GM21360 (cell line): Measurements from ENCODE around the gene PPME1.

Experiments used
- ATAC-seq: cut with Tn5 transposase; IDR thresholded peaks from one replicate; pipeline ENCODE4 v1.9.1; 2021; ENCODE audit warnings: mild to moderate bottlenecking, moderate library complexity; ENCODE audit not compliant: unreplicated experiment

The PPME1 gene

GRCh38 chr11:74157169-74157568, 13.9 kb upstream of the PPME1 start:
- ATAC-seq: no peak

DNA sequence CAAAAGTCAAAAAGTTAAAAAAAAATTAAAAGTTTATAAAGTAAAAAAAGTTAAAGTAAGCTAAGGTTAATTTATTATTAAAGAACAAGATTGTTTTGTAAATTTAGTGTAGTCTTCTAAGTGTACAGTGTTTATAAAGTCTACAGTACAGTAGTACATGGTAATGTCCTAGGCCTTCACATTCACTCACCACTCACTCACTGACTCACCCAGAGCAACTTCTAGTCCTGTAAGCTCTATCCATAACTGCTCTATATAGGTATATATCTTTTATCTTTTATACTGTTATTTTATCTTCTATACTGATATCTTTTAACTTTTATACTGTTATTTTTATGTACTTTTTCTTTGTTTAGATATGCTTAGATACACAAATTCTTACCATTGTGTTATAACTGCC, 11.4 kb upstream of the PPME1 start:
- ATAC-seq: no peak

DNA sequence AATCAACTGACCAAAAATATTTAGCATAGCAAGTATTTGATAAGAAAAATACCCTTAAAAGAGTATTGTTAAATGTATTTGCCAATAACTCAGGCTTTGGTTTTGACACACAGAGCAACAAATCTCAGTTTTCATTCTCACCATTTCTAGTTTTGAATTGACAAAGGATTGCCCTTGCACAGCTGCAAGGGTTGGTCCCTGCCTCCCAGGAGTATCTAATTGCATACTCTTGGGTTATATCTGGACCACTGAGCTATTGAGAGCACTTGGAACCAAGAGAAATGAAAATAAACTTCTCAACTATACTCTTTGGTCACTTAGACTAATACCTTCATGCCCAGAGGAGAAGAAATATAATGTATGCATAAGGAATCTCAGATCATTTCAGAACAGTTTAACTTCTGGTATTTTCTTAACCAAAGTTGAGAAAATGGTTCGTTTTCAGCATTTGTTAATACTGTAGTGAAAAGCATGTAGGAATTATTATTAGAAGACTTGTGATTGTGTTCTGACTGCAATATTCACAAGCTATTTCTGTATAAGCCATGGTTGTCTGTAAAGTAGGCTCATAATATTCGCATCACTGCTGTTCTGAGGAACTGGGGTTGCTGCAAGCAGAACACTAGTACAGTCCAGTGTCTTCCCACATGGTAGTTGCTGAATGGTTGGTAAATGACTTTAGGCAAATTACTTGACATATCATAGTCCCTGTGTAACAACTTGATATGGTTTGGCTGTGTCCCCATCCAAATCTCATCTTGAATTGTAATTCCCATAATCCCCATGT, 8.2 kb upstream of the PPME1 start:
- no peak for ATAC-seq

GRCh38 chr11:74168838-74169237, 2.3 kb upstream of the PPME1 start:
- no peak for ATAC-seq

DNA sequence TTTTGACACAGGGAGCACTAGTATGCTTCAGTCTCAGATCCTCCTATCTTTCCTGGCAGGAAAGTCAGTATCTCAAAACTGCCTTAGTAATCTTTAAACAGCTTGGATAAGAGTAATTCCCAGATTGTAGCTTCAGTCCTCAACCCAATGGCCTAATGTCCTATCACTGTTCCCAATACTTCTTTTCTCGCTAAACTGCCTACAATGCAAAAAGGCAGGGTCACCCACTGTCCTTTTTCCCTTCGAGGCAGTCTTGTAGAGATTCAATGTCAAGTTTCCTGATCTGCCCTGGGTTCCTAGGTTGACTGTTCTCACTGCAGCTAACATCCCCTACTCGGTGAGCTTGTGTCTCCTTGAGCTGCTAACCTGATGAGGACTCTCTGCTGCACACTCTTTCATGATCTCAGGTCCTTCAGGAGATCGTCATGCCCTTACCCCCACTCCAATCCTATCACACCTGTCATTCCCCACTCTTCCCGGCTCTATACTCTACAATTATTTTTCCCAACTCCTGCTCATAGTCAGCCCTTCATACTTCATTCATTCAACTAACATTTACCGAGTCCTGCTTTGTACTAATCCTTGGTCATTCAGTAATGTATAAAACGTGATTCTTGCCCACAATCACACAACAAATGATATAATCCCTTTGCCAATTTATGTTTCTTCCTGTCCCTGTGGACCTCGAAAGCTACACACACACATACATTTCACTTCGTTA, 1.2 kb upstream of the PPME1 start:
- no peak for ATAC-seq

DNA sequence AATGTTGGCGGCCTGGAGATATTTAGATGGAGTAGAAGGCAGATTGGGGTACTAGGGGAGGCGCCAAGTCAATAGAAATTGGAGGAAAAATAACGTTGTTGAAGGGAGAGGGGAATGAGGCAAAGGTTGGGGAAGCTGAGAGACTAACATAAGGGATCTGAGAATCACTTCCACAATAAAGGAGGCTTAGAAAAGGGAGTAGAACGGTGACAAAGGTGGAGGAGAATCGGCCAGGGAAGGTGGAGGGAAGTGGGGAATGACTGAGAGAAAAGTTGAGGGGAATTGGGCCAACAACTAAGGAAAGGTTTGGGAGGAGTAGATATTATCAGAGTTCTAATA, 510 bp downstream of the PPME1 start:
- ATAC-seq: no peak

DNA sequence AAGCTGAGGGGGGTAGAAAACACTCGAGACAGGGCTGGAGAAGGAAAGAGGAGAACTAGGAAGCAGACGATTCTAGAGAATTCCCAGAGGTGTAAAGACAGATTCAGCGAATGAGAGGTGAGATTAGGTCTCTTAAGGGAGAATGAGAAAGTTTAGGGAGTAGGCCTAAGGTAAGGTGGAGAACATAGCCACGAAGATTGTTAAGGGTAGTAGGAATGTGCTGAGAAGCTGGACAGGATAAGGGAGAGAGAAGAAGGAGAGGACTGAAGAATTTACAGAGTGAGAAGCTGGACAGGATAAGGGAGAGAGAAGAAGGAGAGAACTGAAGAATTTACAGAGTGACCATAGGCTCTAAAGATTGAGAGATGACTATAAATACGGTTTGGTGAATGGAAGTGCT, 908 bp downstream of the PPME1 start:
- ATAC-seq: no peak

GRCh38 chr11:74175920-74176319, 4.8 kb downstream of the PPME1 start:
- no peak for ATAC-seq

DNA sequence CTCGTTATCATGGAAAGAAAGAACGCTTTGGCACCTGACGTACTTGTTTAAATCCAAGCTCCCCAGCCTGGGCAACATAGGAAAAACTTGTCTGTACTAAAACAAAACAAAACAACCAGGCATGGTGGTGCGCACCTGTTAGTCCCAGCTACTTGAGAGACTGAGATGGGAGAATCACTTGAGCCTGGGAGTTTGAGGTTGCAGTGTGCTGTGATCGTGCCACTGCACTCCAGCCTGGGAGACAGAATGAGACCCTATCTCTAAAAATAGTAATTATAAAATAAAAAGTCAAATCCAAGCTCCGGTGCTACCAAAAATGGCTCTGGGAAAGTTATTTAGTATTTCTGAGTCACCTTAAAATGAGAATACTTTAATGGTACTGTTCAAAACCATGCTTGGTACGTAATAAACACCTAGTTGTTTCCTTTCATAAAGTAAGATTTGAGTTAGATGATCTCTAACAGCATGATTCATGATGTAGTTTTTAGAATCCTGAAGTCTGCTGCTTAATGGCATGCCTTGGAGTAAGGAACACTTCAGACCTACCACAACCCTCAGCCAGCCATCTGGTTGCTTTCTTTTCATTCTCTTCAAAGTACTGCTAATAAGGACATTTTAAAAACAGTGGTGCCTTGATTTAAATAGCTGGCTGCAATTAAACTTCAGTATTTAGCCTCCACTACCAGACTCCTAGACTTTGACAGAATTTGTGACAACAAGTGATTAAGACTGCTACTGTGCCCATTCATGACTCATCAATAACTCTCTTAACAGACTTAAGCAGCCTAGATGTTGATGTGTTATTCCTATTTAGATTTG, 8.4 kb downstream of the PPME1 start:
- ATAC-seq: no peak

GRCh38 chr11:74182635-74183034, 11.5 kb downstream of the PPME1 start:
- no peak for ATAC-seq

GRCh38 chr11:74185285-74185684, 14.2 kb downstream of the PPME1 start:
- no peak for ATAC-seq

DNA sequence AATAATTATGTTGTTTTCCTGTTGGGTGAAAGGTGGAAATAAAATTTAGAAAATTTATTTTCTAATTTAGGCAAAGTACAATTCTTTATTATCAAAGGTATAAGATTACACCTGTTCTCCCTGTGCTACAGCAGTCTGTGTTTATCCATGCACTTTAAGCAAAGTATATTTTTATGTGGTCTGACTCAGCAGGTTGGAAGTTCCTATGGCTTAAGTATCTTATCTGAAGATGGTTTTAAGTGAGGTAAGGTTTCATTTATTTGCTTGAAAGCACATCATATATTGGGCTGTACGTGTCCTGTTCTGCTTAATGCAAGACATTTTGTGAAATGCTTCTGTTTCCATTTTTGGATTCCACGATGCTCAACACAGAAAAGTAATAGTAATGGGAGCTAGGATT, 14.6 kb downstream of the PPME1 start:
- no peak for ATAC-seq

DNA sequence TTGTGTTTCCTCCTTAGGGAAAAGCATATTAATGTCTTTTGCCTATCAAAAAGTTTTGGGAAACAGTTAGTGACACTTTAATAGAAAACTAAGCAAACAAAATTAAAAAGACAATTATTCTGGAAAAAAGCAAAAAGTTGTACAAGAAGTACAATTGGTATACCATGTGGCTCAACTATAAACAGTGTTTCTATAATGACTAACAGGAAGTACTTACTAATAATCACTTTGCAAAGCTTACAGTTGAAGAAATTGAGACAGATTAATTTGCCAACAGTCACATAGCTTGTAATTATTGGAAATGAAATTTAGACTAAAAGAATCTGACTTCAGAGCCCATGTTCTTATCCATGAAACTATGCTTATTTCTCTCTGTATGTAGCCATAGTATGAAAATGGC, 24.7 kb downstream of the PPME1 start:
- ATAC-seq: no peak

DNA sequence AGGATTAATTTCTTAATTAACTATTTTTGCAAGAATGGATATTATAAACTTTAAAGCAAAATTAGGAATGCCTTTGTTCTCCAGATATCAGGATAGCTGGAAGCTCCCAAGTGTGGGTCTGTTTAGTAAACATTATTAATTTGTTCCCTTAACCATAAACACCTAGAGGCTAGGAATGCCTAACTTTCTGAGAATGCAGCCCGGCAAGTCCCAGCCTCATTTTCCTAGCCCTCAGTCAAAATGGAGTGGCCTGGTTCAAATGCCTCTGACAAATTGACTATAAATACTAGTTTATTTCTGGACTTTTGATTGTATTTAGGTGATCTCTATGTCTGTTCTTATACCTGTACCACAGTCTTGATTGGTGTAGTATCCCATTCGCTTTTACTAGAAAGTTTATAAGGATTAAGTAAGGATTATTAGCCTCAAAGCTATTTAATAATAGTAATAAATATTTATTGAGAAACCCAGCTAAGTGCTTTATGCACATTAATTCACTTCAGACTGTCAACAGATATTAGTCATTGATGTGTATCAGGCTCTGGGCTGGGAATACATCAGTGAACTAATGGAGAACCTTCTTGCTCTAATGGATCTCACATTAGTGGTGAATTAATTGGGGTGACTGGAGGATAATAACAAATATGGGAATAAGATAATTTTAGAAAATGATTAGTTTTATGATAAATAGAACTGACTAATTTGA, 25.8 kb downstream of the PPME1 start:
- ATAC-seq: no peak

DNA sequence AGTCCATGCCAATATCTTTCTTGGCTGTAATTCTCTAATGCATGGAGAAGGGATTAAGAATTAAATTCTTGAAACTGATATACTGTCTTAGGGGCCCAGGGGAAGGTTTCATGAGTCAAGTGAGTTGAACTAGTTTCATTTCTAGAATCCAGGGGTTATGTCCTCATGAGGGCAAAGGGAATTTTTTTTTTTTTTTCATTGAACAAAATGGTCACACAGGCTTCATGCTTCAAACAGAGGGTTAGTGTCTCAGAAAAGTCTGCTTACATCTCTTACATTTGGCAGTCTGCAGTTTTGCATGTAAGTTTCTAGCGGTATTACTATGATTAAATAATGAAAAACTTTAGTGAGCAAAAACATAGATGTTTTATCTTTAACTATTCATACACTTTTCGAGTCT, 32.9 kb downstream of the PPME1 start:
- no peak for ATAC-seq

GRCh38 chr11:74204701-74205100, 33.6 kb downstream of the PPME1 start:
- no peak for ATAC-seq

DNA sequence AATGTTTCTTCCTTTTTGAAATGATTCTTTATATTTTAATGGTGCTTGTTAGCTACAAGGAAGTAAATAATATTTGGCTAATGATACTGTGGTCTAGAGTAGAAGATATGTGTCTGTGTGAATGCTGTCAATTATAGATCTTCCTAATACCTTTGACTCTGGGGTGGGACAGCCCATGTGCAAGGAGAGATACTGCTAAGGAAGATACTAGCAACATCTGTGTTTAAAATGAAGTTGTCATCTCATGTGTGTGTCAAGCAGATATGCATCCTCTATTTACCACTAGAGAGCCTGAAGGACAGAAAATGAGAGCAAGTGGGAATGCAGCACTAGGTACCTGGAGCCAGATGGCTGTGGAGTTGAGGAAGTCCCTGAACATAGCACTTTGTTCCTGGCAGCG, 34.1 kb downstream of the PPME1 start:
- no peak for ATAC-seq

DNA sequence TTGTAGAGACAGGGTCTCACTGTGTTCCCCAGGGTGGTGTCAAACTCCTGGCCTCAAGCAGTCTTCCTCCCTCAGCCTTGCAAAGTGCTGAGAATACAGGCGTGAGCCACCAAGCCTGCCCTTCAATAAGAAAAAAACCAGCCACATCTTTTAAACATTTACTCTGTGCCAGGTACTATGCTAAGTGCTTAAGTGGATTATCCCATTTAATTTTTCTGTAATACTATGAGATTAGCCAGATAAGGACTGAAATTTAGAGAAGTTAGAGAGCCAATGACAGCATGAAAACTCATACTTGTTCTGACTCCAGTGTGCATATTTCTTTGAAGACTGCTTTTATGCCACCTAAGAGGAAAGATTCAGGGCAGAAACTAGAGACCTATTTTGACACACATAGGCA, 35.7 kb downstream of the PPME1 start:
- no peak for ATAC-seq

DNA sequence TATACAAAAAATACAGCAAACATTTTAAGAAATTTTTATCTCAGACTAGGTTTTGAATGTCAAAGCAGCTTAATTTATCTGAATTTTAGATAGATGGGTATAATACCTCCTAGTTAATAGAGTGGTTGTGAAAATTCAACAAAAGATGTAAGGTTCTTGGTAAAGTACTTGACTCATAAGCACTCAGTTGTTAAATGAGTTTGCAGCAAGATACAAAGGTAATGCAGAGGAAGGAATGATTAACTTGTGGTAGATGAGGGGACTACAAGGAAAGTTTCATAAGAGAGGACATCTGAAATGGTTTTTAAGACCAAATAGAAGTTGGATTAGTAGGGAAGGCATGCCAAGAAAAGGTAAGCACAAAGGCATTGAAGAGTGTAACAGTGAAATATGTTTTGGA, 37.4 kb downstream of the PPME1 start:
- no peak for ATAC-seq

GRCh38 chr11:74212533-74212932, 41.4 kb downstream of the PPME1 start:
- no peak for ATAC-seq

- no peak for ATAC-seq
Observed at GRCh38 chr11:74220376-74220775, 49.3 kb downstream of the PPME1 start.
